ENCODE data around the gene VCAN.

GRCh38 chr5:83474991-83475390 lies 3.4 kb downstream of the VCAN start:
- TF ChIP-seq EZH2 (IDR thresholded peaks at IDR 0.05) = no peak
- TF ChIP-seq POLR2AphosphoS5 (IDR thresholded peaks at IDR 0.05; ENCODE audit: borderline replicate concordance, low read depth, low read length) = no peak

All from SK-N-MC (cell line).